ENCODE results near the gene PLEKHA7.

Gene PLEKHA7

DNA sequence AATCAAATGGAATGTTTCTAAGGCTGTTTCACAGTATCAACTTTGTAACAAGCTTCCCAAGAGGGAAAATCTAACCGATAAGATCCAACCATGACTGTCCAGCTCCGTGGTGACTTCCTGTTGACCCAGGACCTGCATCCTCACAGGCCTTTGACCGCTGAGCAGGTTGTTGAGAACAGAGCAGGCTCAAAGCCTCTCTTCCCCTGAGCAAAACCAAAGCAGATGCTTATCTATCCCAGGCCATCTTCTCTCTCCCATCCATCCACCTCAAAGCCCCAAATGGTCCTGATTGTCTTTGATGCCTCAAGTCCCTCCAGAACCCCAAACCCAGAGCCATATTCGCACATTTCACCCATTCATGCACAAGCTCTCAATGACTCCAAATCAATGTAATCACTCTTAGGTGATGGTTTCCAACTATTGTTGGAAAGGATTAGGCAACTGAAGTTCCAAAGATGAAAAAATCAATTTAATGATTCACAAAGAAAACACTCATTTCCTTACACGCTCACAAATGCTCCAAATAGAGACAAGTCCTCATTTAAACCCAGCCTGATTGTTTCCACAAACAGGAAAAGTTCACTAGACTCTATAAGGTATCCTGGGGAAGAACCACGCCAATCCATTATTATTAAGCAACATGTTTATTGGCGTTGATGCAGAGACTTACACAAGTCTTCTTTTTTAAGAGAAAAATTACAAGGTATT is 227.0 kb downstream of the PLEKHA7 start:
- no peak for DNase-seq (ENCODE audit: low read depth)

DNA sequence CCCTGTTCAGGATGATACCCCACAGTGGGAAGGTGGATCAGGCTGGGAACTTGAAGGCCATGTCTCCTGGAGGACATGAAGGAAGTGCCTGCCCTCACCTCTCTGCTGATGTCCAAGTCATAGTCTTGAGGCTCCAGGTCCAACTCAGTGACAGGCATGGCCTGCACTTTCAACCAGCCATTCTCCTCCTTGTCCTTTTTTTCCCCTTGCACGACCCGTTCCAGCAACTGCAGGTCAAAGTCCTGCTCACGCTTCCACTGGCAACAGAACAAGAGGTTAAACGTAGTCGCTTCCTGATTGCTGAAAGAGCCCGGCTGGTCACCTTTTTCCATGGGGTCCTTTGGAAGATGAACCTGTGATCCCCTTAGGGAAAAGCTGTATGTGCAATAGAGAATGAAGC is 228.1 kb downstream of the PLEKHA7 start:
- DNase-seq (ENCODE audit: low read depth) = no peak

DNA sequence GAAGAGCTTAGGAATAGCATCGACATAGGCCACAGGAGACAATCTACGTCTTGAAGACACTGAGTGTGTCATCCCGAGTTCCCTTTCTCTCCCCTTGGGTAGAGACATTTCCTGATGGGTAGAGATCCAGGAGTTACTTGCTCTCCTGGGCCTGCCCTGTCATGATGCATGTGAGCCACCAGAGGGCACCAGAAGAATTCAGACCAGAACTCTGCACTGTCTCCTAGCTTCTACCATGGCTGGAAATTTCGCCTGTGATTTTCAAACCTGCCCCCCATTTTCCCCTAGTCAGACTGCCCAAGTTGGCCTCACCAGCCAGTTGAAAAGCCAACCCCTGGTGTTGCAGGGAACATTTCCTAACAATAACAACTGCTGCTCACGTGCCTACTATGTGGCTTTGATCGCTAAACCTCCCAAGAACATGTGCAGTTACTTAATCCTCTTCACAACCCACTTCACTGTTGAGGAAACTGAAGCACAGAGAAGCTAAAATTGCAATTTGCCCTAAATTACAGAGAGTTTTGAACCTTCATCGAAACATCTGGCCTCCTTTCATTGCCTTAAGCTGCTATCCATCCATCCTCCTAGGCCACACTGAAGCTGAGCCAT is 228.6 kb downstream of the PLEKHA7 start:
- DNase-seq (ENCODE audit: low read depth) = peak; percentile 30

DNA sequence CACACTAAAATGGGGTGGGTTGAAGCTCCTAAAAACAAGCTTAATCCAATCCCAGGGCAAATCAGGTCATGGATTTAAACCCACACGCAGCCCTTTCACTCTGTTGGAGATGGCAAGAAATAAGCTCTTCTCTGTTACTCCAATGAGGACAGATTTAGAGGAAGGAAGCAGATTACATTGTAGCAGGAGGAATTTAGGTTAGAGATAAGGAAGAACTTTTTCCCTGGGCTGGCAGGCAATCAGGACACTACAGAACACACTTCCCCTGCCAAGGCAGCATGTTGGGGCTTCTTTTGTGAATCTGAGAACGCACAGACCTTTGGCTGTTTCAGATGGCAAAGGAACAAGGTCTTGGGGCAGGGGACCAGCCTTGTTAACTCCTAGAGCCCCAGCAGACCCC is 229.5 kb downstream of the PLEKHA7 start:
- DNase-seq (ENCODE audit: low read depth) = no peak

DNA sequence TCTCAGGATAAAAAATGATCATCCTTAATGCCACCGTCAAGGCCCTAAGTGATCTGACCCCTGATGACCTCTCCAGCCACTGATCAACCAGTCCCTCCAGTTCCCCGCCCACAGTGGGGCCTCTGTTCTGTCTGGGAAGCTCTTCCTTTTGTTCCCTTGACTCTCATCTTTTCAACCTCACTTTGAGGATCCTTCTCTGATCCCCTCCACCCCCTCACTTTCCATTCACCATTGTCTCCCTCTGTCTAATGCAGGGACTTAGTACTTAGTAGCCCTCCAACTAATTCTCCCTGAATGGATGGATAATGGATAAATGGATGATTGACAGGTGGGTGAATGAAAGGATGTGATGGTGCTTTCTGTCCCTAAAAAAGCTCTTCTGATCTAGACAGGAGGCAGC is 230.1 kb downstream of the PLEKHA7 start:
- no peak for DNase-seq (ENCODE audit: low read depth)

DNA sequence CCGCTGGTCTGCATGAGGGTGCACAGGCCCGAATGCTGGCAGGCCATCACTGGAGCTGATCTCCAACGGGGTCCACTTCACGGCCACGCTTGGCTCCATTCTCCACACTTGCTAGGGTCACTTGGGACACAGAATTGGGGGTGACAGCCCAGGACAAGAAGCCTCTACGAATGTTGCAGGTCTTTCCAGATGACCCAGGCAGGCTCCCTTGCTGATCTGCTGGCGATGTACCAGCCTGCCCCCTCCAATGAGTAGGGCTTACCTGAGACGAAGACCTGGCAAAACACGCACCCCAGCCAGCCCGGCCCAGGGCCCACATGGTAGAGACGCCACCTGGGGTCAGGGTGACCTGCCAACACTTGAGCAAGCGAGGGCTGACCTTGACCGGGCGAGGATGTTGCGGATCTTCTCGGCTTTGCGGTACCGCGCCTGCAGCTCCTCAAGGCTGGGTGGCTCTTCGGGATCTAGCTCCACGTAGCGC is 230.9 kb downstream of the PLEKHA7 start:
- no peak for DNase-seq (ENCODE audit: low read depth)

DNA sequence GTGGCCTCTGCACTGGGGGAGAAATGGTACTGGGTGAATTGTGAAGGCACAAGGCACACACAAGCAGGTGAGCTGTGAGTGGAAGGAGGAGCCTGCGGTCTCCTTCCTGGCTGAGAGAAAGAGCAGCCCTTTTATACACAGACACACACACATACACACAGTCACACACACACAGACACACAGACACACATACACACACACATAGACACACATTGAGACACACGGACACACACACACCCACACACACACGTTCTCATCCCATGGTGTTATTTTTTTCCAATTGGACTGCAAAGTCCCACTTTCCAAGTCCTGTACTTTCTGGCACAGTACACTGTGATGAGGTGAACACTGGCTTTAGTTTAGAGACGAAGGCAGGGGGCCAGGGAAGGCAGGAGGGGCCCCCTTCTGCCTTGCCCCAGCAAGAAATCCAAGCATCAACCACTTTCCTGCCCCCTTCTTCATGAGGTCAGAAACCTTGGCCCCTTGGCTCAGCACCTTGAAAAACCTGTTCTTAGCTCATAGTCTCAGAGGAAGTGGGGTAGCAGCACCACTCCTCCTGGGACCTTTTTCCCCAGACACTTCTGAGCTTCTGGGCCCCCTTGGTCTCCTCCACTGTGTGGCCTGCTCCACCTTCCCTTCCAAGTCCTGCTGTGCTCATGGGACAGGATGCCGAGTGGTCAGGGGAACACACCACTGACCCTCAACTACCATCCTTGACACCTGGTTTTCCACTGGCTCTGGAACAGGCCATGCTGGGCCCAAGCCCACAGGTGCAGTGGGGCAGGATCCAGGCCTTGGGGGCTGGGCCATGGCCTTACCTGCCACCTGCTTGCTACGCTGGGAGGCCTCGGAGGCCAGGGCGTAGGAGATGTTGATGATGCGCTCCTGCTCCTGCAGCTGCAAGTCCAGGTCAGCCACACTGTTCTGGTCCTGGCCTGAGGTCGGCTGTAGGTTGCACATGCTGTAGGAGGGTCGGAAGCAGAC is 232.0 kb downstream of the PLEKHA7 start:
- DNase-seq (ENCODE audit: low read depth) = no peak

DNA sequence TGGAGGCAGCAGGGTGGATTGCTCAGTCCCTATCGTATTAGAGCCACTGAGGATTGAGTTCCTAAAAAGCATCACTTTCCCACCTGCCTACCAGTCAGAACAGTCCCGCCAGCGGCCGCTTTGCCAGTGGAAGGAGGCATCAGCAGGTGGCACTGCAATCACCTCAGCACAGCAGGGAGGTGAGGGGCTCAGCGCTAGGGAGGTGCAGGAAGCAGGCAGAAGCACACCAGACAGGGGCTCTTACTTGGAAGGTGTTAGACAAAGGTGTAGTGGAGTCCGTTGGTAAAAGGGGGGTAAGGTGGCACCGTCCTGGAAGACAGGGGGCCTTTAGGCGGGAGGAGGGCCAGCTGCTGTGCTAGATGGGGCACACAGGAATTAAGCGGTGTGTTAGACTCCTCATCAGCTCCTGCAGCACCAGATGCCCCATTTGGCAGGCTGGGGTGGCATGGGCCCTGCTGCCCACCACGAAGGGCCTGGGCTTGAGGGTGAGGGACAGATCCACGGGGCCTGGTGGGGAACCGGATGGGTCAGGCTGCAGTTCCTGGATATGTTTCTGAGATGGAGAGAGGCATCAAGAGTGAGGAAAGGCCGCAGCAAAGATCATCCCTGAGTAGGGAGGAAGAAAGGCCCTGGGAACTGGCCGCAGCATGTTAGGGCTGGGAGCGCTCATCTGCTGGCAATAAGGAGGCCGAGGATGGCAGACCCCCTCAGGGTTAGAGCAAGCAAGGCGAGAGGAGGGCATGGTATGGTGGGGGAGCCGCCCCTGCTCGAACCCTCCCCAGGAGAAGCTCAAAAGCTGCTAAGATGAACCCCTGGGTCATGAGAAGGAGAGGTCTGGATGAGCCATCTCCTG is 233.3 kb downstream of the PLEKHA7 start:
- DNase-seq (ENCODE audit: low read depth) = no peak

DNA sequence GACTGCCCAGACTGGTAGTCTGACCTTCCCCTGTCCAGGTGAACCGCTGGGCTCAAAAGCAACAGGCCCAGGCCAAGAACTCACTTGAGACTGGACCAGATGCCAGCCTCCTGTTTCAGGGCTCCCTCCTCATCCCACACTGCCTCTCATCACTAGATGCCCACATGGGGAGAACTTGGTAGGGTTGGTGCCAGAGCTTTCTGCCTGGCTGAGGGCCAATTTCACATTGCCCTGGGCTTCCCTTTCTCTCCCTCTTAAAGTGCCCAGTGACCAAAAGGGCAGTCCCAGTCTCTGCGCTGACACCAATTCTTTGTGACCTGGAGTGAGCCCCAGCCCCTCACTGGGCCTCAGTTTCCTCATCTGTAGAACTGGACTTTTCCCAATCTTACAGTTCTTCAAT is 234.1 kb downstream of the PLEKHA7 start:
- no peak for DNase-seq (ENCODE audit: low read depth)

DNA sequence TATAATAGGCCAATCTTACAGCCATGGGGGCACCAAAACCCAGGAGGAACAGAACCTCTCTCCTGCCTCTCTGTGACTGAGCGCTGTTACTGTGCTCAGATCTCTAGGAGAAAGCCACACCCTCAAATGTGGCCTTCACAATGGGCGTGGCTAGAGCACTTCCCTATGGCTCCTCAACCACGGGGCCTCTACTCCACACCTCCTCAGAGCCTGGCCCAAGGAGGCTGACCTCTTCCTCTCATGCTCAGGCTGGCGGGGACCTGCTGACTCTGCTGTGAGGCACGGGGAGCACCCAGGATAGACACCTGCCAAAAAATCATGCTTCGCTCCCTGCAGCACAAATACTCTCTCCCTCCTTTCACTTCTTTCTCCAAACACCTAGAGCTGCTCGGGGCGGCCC is 234.8 kb downstream of the PLEKHA7 start:
- DNase-seq (ENCODE audit: low read depth) = no peak

DNA sequence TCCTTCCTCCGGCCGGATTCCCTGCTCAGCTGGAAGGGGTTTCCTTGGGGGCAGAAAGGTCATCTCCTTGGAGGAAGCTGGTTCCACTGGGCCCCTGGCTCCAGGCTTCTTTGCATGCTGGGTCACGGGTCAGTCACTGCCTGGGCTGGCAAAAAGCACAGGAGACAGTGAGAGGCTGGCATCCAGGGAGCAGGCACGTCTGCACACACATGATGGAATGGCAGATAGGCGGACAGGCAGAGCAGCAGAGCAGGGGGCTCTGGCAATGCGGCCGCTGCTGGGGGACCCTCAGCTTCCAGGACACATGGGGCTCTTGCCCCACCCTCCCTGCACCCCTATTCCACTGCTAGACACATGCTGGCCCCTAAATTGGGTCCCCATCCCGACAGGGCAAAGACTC is 235.3 kb downstream of the PLEKHA7 start:
- no peak for DNase-seq (ENCODE audit: low read depth)

DNA sequence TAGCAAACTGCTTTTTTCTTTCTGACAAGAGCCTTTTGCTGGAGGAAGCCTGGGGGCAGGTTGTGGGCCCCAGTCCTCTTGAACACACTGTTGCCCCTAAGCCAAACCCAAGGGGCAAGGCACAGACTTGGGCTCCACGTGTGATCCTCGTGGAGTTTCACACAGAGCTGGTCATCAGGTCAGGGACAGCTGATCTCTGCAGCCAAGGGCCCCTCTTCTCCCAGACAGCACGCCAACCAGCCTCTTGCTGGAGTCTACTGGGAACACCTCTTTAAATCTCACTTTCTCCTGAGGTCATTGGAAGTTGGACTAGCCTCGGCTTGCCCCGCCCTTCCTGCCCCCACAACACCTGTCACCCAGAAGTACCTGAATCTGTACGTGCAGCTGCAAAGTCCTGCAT is 235.9 kb downstream of the PLEKHA7 start:
- no peak for DNase-seq (ENCODE audit: low read depth)

DNA sequence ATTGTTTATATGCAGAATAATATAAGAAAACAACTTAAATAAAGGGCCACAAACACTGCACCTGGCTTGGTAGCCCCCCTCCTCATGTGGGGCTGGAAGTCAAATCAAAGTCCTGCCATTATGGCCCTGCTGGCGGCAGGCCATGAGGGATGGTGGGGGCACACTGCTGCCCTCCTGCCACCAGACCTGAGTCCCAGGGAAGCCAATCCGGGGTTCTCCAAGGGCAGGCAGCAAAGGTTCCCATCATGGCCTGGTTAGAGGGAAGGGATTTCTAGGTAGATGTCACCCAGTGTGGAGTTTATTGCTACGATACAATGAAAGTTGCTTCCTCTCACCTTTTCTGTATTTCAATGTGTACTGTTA is 236.6 kb downstream of the PLEKHA7 start:
- DNase-seq (ENCODE audit: low read depth) = no peak

DNA sequence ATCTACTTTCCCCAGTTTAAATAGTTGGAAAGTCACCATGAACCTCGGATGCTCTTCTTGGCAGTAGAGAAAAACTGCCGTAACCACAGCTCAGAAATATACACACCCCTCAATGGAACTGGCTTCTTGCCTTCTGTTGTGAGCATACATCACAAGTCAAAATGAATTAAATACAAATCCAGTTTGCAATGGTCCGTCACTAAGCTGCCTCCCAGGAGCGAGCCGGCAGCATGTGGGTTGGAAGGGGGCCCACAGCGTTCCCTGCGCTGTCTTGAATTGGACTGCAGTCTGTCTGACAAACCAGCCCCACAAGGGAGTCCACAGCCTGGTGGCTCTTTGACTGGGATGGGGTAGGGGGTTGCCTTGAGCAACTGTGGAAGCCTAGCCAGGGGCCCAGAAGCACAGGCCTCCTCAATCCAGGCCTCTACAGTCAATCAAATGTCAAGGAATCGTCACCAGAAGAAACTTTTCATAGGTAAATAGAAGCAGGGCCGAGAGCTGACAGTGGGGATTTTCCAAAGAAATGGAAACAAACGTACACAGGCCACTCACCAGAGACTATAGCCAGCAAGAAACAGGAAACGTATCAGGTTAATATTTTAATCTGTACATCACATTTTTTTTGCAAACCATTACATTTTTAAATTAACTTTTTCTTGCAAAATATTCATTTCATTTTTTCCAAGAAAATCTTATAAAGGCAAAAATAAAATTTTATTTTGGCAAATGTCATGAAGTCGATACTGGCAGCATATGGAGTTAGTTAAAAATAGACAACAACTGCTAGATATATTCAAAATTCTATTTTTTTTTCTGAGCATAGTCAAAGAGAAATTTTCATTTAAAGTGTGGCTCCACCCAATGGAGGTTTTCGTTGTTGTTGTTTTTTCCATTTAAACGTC is 237.3 kb downstream of the PLEKHA7 start:
- DNase-seq (ENCODE audit: low read depth) = no peak

DNA sequence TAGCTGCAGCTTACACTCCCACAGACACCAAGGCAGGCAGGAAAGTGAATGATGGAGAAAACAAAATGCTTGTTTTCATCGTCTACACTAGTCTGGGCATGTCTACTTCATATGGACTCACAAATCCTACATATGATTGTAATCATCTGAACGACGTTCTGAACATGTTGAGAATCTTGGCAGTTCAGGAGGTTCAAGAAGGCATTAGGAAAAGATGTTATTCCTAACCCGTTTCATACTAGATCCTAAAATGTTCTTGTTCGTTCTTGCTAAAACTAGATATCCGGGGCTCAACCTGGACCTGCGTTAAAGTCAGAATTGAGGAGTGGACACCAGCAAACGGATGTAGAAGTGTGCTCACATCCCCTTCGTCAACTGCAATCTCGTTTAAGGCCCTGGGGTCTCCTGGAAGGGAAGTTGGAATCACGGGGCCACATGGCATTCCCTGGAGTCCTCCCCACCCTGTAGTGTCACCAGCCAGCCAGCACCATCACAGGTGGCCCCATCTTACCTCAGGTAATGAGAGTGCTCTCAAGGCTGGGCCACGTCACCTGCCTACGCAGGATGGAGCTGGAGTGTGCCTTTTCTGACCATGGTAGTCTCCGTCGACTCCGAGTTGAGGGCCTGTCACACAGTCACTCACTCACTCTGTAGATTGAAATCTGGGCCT is 238.5 kb downstream of the PLEKHA7 start:
- DNase-seq (ENCODE audit: low read depth) = no peak

DNA sequence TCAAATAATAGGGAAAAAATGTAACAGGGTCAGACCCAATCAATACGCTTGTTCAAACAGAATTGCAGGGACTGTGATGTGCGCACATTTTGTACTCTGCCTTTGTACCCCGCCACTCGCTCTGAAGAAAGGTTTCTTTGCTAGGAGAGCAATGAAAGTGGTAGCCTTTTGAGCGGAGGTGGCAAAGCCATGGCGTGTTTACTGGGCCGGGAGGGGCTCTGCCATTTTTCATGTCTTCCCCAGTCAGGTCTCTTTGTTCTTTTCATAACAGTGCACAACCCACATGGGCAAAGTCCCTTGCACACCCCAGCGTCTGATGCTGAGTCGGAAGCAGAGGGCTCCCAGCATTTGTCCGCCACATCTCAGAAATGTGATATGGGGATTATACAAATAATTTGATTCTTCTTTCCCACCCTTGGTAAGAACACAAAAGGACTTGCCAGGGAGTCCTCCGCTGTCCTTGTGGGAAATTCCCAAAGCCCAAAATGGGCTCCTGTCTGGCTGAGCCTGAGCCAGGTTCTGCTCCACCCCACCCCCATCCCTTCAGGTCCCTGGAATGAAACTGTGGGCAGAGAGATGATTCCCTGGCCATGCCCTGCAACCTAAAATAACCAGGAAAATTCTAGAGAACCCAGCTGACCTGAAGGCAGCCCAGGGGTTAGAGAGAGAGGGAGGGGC is 239.1 kb downstream of the PLEKHA7 start:
- no peak for DNase-seq (ENCODE audit: low read depth)

DNA sequence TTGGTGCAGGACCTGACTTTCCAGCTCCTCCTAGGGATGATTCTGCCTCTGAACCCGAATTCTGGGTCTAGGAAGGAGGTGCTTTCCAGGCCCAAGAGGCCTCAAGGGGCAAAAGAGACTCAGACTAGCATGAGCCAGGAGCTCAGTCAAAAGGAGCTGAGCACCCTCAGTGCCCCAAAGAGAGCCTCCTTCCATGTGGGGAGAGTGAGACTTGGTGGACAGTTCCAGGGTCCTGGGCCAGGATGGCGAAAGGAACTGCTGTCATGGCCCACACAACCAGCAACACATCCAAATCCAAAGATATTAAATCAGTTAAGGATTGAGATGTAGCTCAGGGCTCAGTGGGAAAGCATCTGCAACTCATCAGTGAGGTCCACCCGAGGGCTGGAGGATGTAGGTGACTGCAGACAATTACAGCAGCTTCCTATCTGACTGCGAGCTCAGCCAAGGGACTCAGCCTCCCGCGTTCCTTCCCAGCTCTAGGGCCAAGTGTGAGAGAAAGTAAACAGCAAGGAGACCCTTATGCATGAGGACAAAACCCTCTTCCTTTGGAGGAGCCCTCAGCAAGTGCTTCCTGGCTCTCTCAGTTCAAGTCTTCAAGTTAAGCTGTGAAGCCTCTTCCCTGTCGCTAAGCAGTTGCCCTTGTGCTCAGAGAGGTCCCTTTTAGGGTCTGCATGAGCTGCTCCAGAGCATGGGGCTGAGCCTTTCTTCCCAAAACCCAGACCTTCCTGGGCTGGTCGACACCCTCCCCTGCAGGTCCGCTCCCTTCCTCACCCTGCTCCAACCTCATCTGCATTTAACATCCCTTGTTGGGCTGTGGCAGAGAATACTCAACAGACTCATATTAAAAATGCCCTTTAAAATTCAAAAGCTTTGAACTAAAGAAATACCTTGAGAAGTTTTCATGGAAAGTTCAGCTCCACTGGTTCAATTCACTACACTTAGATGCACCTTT is 240.0 kb downstream of the PLEKHA7 start:
- no peak for DNase-seq (ENCODE audit: low read depth)

DNA sequence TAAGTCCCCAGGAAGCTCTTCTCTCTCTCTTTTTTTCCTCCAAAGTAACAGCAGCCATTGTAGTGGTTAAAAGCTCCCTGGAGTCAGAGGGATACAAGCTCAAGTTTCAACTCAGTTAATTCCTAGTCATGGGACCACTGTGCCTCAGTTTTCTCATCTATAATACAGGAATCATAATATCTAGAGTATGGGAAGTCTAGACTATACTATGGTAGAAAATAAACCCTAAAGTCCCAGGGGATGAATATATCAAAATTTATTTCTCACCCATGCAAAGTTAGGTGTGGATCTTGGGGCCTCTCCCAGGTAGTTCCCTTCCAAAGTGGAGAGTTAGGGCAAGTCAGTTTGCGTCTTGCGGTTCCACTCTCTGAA is 242.1 kb downstream of the PLEKHA7 start:
- no peak for DNase-seq (ENCODE audit: low read depth)

Measured in activated T-cell treated with anti-CD3 and anti-CD28 coated beads for 1 hour (primary cell).